Measurements from ENCODE around the gene PACS2. TPM values are rescaled to one million over a fixed set of nuclear protein-coding genes. Genes with fewer than 3 reads are reported as not detected.

PACS2 gene
- total RNA-seq, 1 experiment from 2014 or later = 55.2 TPM

- no peaks in the 10 kb centered on the region for H3K4me1 ChIP-seq (ENCODE audit: control insufficient read depth, insufficient read depth, low read length)
- in situ Hi-C loops (cut with HindIII; ENCODE audit: low pct_unique_long_range_greater_than_20kb, low sequenced_read_pairs) = no loop called here
- TF ChIP-seq POLR2AphosphoS5 (IDR thresholded peaks at IDR 0.05; ENCODE audit: low read depth, low read length) = no peak
- TF ChIP-seq SIN3A (IDR thresholded peaks at IDR 0.05; ENCODE audit: borderline replicate concordance, insufficient read depth, low read depth, low read length) = no peak
- no peak for TF ChIP-seq CTCF (IDR thresholded peaks at IDR 0.05)
- TF ChIP-seq, protein P1, sequence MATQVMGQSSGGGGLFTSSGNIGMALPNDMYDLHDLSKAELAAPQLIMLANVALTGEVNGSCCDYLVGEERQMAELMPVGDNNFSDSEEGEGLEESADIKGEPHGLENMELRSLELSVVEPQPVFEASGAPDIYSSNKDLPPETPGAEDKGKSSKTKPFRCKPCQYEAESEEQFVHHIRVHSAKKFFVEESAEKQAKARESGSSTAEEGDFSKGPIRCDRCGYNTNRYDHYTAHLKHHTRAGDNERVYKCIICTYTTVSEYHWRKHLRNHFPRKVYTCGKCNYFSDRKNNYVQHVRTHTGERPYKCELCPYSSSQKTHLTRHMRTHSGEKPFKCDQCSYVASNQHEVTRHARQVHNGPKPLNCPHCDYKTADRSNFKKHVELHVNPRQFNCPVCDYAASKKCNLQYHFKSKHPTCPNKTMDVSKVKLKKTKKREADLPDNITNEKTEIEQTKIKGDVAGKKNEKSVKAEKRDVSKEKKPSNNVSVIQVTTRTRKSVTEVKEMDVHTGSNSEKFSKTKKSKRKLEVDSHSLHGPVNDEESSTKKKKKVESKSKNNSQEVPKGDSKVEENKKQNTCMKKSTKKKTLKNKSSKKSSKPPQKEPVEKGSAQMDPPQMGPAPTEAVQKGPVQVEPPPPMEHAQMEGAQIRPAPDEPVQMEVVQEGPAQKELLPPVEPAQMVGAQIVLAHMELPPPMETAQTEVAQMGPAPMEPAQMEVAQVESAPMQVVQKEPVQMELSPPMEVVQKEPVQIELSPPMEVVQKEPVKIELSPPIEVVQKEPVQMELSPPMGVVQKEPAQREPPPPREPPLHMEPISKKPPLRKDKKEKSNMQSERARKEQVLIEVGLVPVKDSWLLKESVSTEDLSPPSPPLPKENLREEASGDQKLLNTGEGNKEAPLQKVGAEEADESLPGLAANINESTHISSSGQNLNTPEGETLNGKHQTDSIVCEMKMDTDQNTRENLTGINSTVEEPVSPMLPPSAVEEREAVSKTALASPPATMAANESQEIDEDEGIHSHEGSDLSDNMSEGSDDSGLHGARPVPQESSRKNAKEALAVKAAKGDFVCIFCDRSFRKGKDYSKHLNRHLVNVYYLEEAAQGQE (IDR thresholded peaks at IDR 0.05; ENCODE audit: insufficient read depth in 1 of 2, low read depth in 2 of 2, low read length in 1 of 2) = no peak
- TF ChIP-seq TCF7L2 (IDR thresholded peaks at IDR 0.05; ENCODE audit: low read depth, low read length) = no peak
- ATAC-seq (no peak), DNase-seq (ENCODE audit: low read depth, low spot score) (no peak)
- H3K27me3 ChIP-seq (ENCODE audit: control insufficient read depth, insufficient read depth, low read length) = no peaks in the 10 kb centered on the region
- intact Hi-C loops (cut with micrococcal nuclease; ENCODE audit: unreplicated experiment) = no loop called here
- CTCF ChIA-PET = no interaction called here
- H3K36me3 ChIP-seq (ENCODE audit: control insufficient read depth, insufficient read depth, low read length) = no peaks in the 10 kb centered on the region
- POLR2A ChIA-PET = no interaction called here
- BruUV-seq (replicated peaks) = no TSS peak
- H3K27ac ChIP-seq (ENCODE audit: low read length) = no peak overlapping the region
- H3K9me3 ChIP-seq (ENCODE audit: control insufficient read depth, insufficient read depth, low read depth, low read length) = no peaks in the 10 kb centered on the region
- H3K4me3 ChIP-seq (ENCODE audit: low read depth in 2 of 2, low read length in 2 of 2) = no peak overlapping the region
Observed at GRCh38 chr14:105388976-105389375, 74.4 kb downstream of the PACS2 start.

GRCh38 chr14:105389534-105389933, 75.0 kb downstream of the PACS2 start:
- H3K4me3 ChIP-seq (ENCODE audit: low read depth in 2 of 2, low read length in 2 of 2) = no peak overlapping the region
- intact Hi-C loops (cut with micrococcal nuclease; ENCODE audit: unreplicated experiment) = no loop called here
- in situ Hi-C loops (cut with HindIII; ENCODE audit: low pct_unique_long_range_greater_than_20kb, low sequenced_read_pairs) = no loop called here
- DNase-seq (ENCODE audit: low read depth, low spot score) (no peak), ATAC-seq (no peak)
- BruUV-seq (replicated peaks) = no TSS peak
- POLR2A ChIA-PET = no interaction called here
- CTCF ChIA-PET = no interaction called here
- H3K36me3 ChIP-seq (ENCODE audit: control insufficient read depth, insufficient read depth, low read length) = no peaks in the 10 kb centered on the region
- H3K27me3 ChIP-seq (ENCODE audit: control insufficient read depth, insufficient read depth, low read length) = no peaks in the 10 kb centered on the region
- H3K27ac ChIP-seq (ENCODE audit: low read length) = no peak overlapping the region
- TF ChIP-seq POLR2AphosphoS5 (IDR thresholded peaks at IDR 0.05; ENCODE audit: low read depth, low read length) = no peak
- TF ChIP-seq, protein P1 (IDR thresholded peaks at IDR 0.05; ENCODE audit: insufficient read depth in 1 of 2, low read depth in 2 of 2, low read length in 1 of 2) = no peak
- no peak for TF ChIP-seq CTCF (IDR thresholded peaks at IDR 0.05)
- TF ChIP-seq SIN3A (IDR thresholded peaks at IDR 0.05; ENCODE audit: borderline replicate concordance, insufficient read depth, low read depth, low read length) = no peak
- no peak for TF ChIP-seq TCF7L2 (IDR thresholded peaks at IDR 0.05; ENCODE audit: low read depth, low read length)
- H3K9me3 ChIP-seq (ENCODE audit: control insufficient read depth, insufficient read depth, low read depth, low read length) = no peaks in the 10 kb centered on the region
- H3K4me1 ChIP-seq (ENCODE audit: control insufficient read depth, insufficient read depth, low read length) = no peaks in the 10 kb centered on the region
